ENCODE measurements around the gene NHP2. TPM values are rescaled to one million over a fixed set of nuclear protein-coding genes. Genes with fewer than 3 reads are reported as not detected.

NHP2 gene
- total and polyA plus RNA-seq, 9 of the 15 experiments (the other 6 are each of a cell fraction or from before 2014, with no cell fraction given), result 52.8 to 622 (median 144) TPM

DNA sequence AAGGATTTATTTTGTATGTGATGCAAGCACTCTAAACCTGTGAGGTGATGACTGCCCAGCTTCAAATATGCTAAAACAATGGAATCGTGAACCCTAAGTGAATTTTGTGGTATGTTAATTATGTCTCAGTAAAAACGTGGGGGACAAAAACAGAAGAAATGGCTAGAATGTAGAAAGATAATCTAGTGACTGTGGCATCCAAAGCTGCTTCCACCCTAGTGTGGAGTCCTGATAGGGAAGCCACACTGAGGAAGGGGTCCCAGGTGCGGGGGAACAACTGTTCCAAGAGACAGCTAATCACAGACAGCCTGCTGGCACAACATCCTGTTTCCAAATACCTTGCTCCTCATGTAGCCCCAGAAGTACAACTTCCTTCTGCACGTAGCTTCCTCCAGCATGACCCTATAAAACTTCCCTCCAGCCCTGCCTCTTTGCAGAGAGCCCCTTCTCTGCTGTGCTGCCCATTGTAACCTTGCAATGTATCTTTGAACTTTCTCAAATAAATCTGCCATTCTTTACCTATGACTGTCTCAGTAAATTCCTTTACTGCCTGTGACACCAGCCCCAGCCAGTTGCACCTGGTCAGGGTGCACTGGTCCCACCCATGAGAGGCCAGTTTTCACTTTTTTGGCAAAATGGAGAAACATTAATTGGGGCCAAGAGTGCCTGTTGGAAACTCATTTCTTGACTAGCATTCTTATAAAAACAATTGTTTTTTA, 28.6 kb upstream of the NHP2 start (continued):
- TF ChIP-seq, protein P1, sequence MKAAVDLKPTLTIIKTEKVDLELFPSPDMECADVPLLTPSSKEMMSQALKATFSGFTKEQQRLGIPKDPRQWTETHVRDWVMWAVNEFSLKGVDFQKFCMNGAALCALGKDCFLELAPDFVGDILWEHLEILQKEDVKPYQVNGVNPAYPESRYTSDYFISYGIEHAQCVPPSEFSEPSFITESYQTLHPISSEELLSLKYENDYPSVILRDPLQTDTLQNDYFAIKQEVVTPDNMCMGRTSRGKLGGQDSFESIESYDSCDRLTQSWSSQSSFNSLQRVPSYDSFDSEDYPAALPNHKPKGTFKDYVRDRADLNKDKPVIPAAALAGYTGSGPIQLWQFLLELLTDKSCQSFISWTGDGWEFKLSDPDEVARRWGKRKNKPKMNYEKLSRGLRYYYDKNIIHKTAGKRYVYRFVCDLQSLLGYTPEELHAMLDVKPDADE (conservative IDR thresholded peaks at IDR 0.05; ENCODE audit: control insufficient read depth, low read depth, low read length), result peak; percentile 62
- TF ChIP-seq ZNF436 (CRISPR knock-in tag; IDR thresholded peaks at IDR 0.05) (no peak), TCF3 (CRISPR knock-in tag; IDR thresholded peaks at IDR 0.05) (peak; percentile 91), BHLHE40 (IDR thresholded peaks at IDR 0.05; ENCODE audit: low read length) (no peak), ZNF263 (CRISPR knock-in tag; IDR thresholded peaks at IDR 0.05; ENCODE audit: borderline replicate concordance) (no peak), ETS2 (tag; IDR thresholded peaks at IDR 0.05; ENCODE audit: borderline replicate concordance, poor library complexity, severe bottlenecking) (no peak), DPF2 (IDR thresholded peaks at IDR 0.05) (peak; percentile 59; the same call in 1 of the 2 replicates), ZSCAN29 (IDR thresholded peaks at IDR 0.05) (no peak), ZNF780A (CRISPR knock-in tag; IDR thresholded peaks at IDR 0.05) (no peak), SREBF2 (CRISPR knock-in tag; IDR thresholded peaks at IDR 0.05) (no peak)
- TF ChIP-seq, protein P2, sequence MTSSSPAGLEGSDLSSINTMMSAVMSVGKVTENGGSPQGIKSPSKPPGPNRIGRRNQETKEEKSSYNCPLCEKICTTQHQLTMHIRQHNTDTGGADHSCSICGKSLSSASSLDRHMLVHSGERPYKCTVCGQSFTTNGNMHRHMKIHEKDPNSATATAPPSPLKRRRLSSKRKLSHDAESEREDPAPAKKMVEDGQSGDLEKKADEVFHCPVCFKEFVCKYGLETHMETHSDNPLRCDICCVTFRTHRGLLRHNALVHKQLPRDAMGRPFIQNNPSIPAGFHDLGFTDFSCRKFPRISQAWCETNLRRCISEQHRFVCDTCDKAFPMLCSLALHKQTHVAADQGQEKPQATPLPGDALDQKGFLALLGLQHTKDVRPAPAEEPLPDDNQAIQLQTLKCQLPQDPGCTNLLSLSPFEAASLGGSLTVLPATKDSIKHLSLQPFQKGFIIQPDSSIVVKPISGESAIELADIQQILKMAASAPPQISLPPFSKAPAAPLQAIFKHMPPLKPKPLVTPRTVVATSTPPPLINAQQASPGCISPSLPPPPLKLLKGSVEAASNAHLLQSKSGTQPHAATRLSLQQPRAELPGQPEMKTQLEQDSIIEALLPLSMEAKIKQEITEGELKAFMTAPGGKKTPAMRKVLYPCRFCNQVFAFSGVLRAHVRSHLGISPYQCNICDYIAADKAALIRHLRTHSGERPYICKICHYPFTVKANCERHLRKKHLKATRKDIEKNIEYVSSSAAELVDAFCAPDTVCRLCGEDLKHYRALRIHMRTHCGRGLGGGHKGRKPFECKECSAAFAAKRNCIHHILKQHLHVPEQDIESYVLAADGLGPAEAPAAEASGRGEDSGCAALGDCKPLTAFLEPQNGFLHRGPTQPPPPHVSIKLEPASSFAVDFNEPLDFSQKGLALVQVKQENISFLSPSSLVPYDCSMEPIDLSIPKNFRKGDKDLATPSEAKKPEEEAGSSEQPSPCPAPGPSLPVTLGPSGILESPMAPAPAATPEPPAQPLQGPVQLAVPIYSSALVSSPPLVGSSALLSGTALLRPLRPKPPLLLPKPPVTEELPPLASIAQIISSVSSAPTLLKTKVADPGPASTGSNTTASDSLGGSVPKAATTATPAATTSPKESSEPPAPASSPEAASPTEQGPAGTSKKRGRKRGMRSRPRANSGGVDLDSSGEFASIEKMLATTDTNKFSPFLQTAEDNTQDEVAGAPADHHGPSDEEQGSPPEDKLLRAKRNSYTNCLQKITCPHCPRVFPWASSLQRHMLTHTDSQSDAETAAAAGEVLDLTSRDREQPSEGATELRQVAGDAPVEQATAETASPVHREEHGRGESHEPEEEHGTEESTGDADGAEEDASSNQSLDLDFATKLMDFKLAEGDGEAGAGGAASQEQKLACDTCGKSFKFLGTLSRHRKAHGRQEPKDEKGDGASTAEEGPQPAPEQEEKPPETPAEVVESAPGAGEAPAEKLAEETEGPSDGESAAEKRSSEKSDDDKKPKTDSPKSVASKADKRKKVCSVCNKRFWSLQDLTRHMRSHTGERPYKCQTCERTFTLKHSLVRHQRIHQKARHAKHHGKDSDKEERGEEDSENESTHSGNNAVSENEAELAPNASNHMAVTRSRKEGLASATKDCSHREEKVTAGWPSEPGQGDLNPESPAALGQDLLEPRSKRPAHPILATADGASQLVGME (CRISPR knock-in tag; IDR thresholded peaks at IDR 0.05), result no peak
- TF ChIP-seq, protein P3, sequence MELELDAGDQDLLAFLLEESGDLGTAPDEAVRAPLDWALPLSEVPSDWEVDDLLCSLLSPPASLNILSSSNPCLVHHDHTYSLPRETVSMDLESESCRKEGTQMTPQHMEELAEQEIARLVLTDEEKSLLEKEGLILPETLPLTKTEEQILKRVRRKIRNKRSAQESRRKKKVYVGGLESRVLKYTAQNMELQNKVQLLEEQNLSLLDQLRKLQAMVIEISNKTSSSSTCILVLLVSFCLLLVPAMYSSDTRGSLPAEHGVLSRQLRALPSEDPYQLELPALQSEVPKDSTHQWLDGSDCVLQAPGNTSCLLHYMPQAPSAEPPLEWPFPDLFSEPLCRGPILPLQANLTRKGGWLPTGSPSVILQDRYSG (tag; conservative IDR thresholded peaks at IDR 0.05; ENCODE audit: low read depth), result no peak
- TF ChIP-seq, protein P4, sequence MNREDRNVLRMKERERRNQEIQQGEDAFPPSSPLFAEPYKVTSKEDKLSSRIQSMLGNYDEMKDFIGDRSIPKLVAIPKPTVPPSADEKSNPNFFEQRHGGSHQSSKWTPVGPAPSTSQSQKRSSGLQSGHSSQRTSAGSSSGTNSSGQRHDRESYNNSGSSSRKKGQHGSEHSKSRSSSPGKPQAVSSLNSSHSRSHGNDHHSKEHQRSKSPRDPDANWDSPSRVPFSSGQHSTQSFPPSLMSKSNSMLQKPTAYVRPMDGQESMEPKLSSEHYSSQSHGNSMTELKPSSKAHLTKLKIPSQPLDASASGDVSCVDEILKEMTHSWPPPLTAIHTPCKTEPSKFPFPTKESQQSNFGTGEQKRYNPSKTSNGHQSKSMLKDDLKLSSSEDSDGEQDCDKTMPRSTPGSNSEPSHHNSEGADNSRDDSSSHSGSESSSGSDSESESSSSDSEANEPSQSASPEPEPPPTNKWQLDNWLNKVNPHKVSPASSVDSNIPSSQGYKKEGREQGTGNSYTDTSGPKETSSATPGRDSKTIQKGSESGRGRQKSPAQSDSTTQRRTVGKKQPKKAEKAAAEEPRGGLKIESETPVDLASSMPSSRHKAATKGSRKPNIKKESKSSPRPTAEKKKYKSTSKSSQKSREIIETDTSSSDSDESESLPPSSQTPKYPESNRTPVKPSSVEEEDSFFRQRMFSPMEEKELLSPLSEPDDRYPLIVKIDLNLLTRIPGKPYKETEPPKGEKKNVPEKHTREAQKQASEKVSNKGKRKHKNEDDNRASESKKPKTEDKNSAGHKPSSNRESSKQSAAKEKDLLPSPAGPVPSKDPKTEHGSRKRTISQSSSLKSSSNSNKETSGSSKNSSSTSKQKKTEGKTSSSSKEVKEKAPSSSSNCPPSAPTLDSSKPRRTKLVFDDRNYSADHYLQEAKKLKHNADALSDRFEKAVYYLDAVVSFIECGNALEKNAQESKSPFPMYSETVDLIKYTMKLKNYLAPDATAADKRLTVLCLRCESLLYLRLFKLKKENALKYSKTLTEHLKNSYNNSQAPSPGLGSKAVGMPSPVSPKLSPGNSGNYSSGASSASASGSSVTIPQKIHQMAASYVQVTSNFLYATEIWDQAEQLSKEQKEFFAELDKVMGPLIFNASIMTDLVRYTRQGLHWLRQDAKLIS (CRISPR knock-in tag; IDR thresholded peaks at IDR 0.05), result no peak

Measured in K562 (cell line).